Mesenteric fat pad (tissue), 1 donor: ENCODE measurements around the gene TMEM41B. TPM values are rescaled to one million over a fixed set of nuclear protein-coding genes. Genes with fewer than 3 reads are reported as not detected.

ENCODE experiments used
- DNase-seq: peaks from one replicate; pipeline ENCODE4 v3.0.0-alpha.2; 2020; ENCODE audit warnings: low spot score
- total RNA-seq: library from RNA; stranded (reverse); fragmentation: NEBNext Ultra II Directional; extraction: Animal tissue kit (Norgen Biotek cat#: 25700); gene quantifications from one replicate; pipeline ENCODE4 v1.2.1, GENCODE V29; 2021
- donor health status: DM: yes; HTN: yes; CAD: no.

The TMEM41B gene
- total RNA-seq, 1 donor from 2014 or later = 17.3 TPM

DNA sequence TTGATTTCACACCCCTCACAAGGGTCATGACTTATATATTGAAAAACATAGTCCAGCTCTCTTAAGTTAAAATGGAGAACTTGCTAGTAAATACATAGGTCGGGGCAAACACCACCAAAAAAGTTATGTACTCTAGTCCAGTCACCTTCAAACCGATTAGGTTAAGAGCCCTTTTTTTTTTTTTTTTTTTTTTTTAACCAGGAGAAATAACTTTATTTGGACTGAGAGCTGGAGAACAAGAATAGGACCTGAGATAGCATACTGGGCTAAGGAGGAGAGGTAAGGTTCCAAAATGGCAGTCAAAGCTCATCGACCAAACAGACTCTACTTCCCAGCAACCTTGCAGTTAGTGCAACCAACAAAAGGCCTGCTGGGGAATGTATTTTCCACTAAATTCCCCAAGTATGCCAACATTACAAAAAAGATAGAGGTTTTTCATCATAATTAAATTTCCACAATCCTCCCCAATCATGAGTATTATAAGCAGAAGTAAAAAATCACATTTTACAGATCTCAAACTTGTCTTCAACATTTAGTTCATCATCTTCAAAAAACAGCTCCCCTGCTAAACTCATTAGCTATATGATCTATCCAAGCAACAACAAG, 3.8 kb downstream of the TMEM41B start:
- no peak for DNase-seq

DNA sequence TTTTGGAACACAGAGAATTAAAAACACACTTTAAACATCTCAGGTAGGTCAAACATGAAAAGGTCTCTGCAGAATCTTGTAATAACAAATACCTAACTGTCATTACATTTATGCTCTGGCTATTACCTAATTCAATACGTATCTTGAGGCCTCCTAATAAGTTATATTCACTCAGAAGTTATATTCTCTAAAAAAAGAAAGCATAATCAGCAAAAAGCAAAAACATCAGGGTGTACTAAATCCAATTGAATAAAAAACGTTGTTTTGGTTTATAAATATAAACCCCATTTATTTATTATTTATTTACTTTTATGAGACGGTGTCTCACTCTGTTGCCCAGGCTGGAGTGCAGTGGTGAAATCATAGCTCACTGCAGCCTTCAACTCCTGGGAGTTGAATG, 10.2 kb downstream of the TMEM41B start:
- no peak for DNase-seq

DNA sequence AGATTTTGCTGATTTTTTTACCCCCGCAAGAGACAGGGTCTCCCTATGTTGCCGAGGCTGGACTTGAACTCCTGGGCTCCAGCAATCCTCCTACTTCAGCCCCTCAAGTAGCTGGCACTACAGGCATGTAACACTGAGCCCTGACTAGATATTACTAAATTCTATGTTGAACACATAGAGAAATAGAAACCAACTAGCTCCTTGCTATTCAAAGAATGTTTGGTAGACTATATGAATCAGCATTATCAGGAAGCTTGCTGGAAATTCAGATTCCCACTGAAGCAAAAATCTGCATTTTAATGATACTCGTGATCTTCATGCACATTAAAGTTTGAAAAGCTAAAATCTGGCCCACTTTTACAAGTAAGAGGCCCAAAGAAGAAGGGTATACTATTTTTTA, 11.9 kb downstream of the TMEM41B start:
- DNase-seq = no peak

DNA sequence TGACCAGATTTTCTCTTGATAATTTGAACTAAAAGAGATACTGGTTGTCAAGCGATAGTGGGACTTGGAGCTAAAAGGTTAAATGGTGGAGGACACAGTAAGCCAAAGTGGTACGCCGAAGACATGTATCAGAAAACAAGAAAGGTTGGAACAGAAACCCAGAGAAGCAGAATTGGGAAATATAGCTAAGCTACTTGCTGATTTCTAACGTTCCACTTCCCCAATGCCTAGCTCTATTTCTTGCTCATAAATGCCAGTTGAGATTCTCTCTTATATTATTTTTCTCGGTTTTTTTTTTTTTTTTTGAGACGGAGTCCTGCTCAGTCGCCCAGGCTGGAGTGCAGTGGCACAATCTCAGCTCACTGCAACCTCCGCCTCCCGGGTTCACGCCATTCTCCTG, 12.7 kb downstream of the TMEM41B start:
- DNase-seq = no peak

DNA sequence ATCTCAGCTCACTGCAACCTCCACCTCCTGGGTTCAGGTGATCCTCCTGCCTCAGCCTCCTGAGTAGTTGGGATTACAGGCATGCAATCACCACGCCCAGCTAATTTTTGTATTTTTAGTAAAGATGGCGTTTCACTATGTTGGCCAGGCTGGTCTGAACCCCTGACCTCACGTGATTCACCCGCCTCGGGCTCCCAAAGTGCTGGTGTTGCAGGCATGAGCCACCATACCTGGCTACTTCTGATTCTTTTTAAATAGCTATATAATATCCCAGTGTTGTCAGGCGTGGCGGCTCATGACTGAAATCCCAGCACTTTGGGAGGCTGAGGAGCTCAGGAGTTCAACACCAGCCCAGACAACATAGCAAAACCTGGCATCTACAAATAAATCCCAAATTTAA, 20.7 kb downstream of the TMEM41B start:
- no peak for DNase-seq

DNA sequence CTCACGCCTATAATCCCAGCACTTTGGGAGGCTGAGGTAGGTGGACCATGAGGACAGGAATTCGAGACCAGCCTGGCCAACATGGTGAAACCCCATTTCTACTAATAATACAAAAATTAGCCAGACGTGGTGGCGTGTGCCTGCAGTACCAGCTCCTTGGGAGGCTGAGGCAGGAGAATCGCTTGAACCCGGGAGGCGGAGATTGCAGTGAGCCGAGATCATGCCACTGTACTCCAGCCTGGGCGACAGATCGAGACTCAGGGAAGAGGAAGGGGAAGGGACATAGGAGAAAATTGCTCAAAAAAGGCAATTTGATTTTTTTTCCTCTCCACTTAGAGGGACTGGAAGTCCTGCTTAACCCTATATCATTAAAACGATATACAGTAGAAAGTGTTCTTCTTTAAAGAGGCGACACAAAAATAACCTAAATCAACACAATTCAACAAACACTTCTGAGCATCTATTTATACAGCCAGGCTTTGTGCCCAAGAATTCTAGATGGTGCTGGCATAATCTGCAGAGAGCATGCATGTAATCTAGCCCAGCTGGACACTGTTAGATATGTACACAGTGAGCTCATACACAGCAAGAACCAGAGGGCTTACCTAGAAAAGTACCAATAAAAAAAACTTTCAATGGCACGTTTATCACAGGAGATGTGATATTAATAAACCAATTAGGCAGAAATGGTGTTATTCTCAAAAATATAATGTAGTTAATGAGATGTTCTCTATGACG, 28.4 kb downstream of the TMEM41B start:
- DNase-seq = peak; percentile 55

DNA sequence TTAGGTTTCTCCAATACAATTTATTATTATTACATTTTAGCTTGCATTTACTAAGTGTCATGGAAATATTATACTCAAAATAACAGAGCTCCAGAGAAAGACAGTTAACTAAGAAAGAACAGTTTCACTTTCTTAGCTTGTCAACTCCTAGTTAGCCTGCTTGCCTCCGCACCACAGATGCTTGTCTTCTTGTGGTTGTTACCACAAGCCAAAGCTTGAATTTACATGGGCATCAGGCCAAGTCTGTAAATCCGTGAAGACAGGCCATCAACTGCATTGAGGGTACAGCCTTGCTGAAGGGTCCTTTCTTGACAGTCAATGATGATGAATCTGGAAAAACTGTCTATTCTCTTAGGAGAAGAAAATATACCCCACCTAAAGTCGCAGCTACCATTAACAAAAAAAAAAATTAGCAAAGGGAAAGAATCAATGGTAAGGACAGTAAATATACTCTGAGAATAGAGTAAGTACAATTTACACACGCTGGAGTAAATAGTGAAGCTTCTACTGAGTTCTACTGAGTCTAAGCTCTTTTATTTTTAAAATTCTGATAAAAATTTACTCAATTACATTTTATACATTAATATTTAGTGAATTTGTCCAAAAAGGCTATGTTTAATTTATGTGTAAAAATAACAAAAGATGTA, 33.6 kb downstream of the TMEM41B start:
- DNase-seq = no peak

DNA sequence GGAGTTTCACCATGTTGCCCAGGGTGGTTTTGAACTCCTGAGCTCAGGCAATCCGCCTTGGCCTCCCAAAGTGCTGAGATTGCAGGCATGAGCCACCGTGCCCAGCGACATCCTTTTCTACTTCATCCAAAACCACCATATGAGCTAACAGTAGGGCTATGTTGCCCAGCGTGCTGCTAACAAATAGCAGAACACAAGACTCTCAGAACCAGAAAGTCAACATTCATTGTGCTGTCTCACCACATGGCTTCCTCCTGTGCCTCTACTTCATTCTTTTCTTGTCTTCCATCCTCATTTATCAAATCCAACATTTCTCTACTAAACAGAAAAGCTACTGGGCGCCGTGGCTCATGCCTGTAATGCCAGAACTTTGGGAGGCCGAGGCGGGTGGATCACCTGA, 37.2 kb downstream of the TMEM41B start:
- no peak for DNase-seq

DNA sequence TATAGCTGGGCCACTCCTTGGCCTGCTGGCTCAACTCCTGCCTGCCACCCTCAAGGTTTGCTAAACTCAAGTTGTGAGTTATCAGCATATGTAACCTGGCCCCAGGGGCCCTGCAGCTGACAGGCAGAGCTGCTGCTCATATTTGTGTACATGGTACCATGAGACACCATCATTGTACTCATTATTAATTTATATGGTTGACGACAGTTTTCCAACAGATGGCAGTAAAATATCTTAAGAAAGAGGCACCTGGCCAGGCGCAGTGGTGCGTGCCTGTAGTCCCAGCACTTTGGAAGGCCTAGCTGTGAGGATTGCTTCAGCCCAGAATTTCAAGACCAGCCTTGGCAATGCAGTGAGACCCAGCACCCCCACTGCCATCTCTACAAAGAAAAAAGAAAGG, 37.8 kb downstream of the TMEM41B start:
- DNase-seq = no peak

DNA sequence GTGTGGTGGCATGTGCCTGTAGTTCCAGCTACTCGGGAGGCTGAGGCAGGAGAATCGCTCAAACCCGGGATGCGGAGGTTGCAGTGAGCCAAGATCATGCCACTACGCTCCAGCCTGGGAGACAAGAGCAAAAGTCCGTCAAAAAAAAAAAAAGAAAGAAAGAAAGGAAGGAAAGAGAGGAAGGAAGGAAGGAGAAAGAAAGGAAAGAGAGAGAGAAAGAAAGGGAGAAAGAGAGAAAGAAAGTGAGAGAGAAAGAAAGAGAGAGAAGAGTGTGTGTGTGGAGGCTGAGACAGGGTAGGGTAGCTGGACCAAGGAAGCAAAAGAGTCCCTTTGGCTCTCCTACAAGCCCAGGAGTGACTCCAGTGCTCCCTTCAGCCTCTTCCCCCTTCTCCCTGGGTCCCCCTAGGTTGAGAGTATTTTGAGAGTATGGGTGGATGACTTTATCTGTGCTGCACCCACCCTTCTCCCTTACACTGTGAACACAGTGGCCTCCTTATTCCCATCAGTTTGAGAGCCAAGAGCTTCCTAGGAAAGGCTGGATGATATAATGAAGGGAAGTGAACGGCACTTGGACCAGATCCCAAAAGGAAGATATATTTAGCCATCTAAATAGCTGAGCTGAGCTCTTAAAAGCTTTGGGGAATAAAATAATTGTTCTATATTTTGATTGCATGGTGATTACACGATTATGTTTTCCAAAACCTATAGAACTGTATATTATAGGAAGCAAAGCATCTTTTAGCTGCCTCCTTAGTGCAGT, 39.7 kb downstream of the TMEM41B start:
- no peak for DNase-seq

DNA sequence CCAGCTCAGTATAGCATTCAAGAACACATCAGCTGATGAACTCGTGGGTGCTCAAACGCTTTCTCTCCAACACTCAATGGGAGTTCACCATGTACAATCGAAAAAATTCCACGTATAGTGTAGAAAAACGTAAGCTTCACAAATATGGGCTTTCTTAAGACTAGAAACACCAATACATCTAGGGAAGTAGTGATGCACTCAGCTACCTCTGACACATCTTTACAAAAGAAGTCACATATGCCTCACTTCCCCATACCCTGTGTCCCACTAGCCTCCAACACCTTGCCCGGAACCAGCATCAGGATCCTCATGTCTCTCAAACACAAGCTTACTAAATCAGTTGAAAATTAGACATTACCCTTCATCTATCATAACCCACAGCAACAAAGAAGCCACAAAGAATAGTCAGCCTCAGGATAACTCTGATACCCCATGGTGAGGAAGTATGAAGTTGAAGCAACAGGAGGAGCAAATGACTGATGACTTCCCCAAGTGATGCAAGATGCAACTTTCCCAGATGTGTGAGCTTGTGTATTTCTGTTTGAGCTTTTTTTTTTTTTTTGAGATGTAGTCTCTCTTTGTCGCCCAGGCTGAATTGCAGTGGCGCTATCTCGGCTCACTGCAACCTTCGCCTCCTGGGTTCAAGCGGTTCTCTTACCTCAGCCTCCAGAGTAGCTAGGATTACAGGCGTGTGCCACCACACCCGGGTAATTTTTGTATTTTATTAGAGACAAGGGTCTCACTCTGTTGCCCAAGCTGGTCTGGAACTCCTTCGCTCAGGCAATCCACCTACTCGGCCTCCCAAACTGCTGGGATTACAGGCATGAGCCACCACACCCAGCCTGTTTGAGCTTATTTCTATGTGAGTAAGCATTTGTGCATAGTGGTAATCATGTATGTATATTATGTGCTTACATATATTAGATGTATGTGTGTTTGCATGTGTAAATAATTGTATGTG, 40.7 kb downstream of the TMEM41B start:
- no peak for DNase-seq

DNA sequence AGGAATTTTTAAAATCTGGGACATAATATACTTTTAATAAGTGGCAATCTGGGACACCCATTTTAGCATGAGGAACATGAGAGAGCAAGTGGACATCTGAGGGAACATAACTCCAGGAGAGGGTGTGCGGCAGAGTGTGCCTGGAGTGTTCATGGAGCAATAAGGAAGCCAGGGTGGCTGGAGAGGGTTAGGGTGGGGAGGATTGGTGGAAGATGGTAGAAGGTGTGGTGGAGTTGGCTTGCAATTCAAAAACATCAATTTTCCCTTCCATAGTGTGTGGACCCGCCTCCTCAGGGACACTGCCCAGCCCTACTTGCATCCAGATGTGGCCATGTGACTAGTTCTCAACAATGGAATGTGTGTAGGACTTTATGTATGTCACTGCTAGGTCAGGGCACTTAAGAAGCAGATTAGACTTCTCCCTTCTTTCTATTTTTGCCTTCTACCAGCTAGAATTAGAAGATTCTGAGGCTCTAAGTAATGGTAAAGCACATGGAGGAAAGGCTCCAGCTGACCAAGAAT, 44.8 kb downstream of the TMEM41B start:
- DNase-seq = no peak

DNA sequence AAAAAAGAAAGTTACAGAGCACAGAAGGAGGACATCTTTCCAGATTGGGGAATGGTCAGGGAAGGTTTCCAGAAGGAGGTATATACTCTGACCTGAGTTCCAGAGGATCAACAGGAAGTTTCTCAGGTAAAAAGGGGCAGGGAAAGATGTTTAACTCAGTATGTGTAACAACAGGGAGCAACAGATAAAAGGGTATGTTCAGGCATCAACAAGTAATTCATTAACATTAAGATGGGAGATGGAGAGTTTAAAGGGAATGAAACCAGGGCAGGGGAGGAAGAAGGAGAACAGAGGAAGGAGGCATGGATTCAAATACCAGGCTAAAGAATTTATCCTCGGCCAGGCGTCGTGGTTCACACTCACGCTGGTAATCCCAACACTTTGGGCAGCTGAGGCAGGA, 46.7 kb downstream of the TMEM41B start:
- no peak for DNase-seq

DNA sequence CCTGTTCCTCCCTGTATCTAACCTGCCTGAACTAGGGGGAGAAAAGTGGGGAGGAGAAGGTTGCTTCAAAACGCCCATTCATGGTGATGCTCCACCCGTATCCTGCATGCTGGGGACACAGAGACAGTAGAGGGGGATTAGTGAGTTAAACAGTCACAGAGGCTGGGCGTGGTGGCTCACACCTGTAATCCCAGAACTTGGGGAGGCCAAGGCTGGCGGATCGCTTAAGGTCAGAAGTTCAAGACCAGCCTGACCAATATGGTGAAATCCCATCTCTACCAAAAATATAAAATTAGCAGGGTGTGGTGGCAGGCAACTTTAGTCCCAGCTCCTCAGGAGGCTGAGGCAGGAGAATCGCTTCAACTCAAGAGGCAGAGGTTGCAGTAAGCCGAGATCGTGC, 47.5 kb downstream of the TMEM41B start:
- no peak for DNase-seq

DNA sequence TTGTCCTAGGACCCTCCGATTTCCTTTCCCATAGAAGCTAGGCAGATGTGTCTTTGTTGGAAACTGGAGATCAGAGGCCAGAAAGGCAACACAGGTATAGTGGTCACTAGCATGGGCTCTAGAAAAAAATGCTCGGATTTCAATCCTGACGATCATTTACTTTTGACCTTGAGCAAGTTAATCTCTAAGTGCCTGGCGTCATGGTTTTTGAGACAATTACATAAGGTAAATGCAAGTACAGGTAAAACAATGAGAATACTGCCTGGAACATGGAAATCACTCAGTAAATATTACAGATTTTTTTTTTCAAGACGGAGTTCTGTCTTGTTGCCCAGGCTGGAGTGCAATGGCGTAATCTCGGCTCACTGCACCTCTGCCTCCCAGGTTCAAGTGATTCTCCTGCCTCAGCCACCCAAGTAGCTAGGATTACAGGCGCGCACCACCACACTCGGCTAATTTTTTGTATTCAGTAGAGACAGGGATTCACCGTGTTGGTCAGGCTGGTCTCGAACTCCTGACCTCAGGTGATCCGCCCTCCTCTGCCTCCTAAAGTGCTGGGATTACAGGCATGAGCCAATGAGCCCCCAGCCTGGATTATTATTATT, 48.2 kb downstream of the TMEM41B start:
- DNase-seq = no peak

DNA sequence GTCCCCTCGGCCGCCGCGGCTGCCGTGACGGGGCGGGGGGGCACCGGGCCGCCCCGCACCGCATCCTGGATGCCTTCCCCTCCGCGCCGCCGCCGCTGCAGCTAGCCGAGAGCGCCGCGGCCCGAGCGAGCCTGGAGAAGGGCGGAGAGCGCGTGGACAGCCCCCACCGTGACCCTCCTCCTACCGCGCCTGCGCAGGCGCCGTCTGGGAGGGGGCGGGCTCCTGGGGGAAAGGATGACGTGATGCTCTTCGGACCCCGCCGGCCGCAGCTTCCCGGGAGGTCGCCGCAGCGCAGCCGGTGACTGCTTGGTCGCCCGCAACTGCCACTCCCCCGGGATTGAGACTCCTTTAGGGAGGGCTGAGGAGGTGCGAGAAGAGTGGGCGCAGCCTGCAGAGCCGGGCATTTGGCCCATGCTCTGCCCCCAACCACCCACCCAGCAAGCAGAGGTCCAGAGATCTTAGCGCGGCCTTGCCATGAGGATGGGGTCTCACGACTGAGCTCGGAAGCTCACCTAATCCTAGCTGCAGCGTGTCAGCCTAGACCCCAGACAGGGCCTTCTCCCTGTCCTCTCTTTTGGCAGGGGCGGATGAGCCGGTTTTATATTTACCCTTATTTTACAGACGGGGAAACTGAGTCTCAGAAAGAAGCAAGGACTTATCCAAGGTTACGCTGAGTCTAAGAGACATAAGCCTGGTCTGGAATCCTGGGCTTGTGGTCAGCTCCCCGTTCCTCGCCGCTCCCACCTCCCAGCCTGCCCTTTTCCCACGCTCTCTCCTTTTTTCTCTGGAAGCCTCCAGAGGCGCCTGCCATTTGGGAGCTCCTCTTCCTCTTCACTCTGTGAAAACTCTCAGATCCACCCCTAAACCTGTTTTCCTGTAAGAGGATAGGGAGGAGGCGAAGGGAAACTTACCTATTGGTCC, 48.9 kb downstream of the TMEM41B start, which contains the start of gene DENND5A:
DENND5A (minus strand) TSS at position 140 of the 921 bp plus-strand sequence. CDS start 281 bp downstream, outside the sequence.
- peak; percentile 95 for DNase-seq

DNA sequence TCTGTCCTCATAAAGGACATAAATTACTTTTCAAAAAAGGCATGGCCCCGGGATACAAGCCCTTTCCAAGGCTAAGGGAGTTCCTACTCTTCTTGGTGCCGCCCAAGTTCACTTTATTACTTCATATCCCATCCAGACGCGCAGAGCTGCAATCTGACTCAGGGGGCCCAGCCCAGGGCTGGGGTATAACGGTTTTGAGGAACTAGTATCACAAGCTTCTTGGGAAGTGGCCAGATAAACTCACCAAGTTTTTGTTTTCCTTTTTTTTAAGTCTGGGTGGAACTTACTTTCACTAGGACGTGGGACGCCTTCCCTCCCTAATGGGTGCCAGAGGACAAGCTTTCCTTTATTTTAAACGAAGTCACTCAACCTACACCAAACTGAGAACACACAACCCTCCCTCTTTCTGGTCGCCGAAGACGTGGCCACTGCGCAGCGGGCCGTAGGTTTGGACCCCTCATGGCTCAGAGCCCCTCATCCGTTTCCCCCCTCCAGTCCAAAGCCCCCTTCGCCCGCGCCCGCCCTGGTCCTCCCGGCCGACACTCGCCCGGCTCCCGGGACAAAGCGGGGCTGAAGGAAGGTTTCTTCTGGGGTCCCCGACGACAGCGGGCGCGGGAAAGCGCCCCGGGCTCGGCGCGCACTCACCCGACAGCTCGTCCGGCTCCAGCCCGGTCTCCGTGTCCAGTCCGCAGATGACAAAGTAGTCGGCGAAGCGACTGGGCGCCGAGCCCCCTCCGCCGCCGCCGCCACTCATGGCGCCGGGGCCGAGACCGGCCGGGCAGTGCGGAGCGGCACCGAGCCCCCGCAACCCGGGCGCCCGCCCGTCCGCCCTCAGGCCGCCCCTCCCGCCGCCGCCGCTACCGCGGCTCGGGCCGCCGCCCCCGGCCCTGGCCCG, 49.8 kb downstream of the TMEM41B start:
- no peak for DNase-seq

DNA sequence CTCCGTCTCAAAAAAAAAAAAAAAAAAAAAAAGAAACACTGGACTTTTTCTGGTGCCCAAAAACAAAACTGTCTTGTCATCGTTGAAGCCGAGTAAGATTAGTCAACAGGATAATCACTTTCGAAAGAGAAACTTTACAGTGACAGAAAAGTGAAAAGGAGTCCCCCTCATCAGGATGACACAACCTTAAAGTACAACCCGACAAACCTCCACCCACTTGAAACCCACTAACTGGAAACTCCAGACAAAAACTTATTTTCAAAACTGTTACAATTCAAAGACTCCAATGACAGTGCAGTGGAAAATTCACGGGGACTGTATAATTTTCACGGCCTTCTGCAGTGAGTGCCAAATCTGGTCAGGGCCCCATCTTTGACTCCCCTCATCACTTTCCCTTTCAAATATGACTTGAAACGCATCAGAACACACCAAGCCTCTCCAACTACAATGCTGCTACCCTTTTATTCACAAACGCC, 50.5 kb downstream of the TMEM41B start:
- no peak for DNase-seq
